Measurements from ENCODE around the gene TIGD3. TPM values are rescaled to one million over a fixed set of nuclear protein-coding genes. Genes with fewer than 3 reads are reported as not detected.

The TIGD3 gene
- total and polyA plus RNA-seq, 9 of the 15 experiments (the other 6 are each of a cell fraction or from before 2014, with no cell fraction given): 0.06 to 1.3 (median 0.56) TPM

- TF ChIP-seq ZNF407 (IDR thresholded peaks at IDR 0.05; ENCODE audit: low read depth): peak; percentile 47; the same call in 1 of the 2 replicates
- no peak for TF ChIP-seq ZNF41 (CRISPR knock-in tag; conservative IDR thresholded peaks at IDR 0.05)
- TF ChIP-seq ZNF445 (CRISPR knock-in tag; IDR thresholded peaks at IDR 0.05; ENCODE audit: low read depth): no peak
- no peak for TF ChIP-seq U2AF1 (optimal IDR thresholded peaks at IDR 0.05; ENCODE audit: low read depth, low read length)
- no peak for TF ChIP-seq ATF3 (IDR thresholded peaks at IDR 0.05)
- TF ChIP-seq ATF3 (CRISPR knock-in tag; conservative IDR thresholded peaks at IDR 0.05): no peak
- no peak for TF ChIP-seq FOXO4 (CRISPR knock-in tag; IDR thresholded peaks at IDR 0.05)
- TF ChIP-seq KLF13 (tag; IDR thresholded peaks at IDR 0.05; ENCODE audit: borderline replicate concordance, low read depth): no peak
- peak; percentile 62 for TF ChIP-seq SUPT5H (IDR thresholded peaks at IDR 0.05)
- no peak for TF ChIP-seq XRCC3 (IDR thresholded peaks at IDR 0.05)
- 0 out of 4 replicates have a peak, but pooled peaks of 1 of the 2 experiments have one; percentile 23 for TF ChIP-seq MLLT1 (IDR thresholded peaks at IDR 0.05)
- no peak for TF ChIP-seq GATAD2B (IDR thresholded peaks at IDR 0.05; ENCODE audit: borderline replicate concordance)
- TF ChIP-seq MAFF (IDR thresholded peaks at IDR 0.05; ENCODE audit: low read length): no peak
- TF ChIP-seq TARDBP (IDR thresholded peaks at IDR 0.05): no peak
- TF ChIP-seq EHMT2 (IDR thresholded peaks at IDR 0.05): no peak
- TF ChIP-seq NCOA4 (IDR thresholded peaks at IDR 0.05; ENCODE audit: partially characterized antibody): no peak
- TF ChIP-seq ZBTB2 (IDR thresholded peaks at IDR 0.05): no peak
These were observed 669 bp upstream of the TIGD3 start (continued) for GRCh38 chr11:65353900-65354264.
